HG03108 (cell line): ENCODE data around the gene CARMIL1.
"Not testable (repeated sequence)": the region's sequence is repeated elsewhere in the genome, so short reads cannot be mapped to it uniquely, and the experiment has no call there.

Experiments
- ATAC-seq: cut with Tn5 transposase; IDR thresholded peaks from one replicate; pipeline ENCODE4 v1.9.1; 2021; ENCODE audit warnings: moderate library complexity; ENCODE audit not compliant: unreplicated experiment

The CARMIL1 gene

DNA sequence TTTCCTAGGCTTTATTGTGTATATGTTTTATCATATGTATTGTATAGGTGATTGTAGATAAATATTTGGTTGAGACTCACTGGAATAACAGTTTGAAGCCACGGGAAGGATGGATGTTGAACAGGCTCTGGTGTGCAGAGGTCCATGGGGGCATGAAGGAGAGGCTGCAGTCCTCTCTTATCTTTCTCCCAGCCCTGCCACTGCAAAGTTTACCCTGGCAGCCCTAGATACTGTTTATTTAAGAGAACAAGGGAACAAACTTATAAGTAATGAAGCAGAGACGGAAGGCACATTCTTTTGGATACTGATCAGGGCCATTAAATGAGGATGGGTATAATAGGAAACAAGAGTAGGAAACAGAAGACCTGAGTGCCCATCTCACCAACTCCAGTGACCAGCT, 269.3 kb downstream of the CARMIL1 start:
- ATAC-seq, result no peak

DNA sequence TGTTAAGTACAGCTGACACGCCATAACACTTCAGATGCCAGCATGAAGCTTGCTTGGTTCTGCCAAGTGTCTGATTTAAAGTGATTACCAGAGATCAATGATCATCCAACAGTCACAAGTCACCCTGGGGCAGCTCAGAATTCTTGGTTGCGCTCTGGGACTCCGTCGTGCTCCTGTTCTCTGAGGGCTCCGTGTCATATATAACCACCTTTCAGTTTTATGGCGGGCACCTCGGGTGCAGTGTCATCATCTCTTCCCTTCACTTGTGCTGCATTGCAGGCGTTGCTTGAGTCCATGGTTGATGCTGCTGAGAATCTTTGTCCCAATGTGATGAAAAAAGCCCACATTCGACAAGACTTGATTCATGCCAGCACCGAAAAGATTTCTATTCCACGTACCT, 271.5 kb downstream of the CARMIL1 start:
- no peak for ATAC-seq

DNA sequence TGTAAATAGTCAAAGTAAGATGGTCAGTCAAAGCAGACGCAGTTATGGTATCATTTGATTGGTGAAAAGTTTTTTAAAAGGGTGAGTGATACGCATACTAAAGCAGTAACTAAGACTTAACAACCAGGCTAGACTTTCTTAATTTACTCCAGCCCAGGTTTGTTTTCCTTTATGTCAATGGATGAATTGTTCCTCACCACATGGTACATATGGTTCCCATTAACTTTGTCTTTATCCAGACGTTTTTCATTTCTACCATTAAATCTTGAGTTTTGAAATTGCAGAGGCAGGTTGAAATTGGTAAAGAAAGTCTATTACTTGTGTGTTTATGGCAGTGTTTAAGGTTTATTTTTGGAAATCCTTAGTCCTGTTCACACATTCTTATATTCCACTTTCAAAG, 274.3 kb downstream of the CARMIL1 start:
- no peak for ATAC-seq

DNA sequence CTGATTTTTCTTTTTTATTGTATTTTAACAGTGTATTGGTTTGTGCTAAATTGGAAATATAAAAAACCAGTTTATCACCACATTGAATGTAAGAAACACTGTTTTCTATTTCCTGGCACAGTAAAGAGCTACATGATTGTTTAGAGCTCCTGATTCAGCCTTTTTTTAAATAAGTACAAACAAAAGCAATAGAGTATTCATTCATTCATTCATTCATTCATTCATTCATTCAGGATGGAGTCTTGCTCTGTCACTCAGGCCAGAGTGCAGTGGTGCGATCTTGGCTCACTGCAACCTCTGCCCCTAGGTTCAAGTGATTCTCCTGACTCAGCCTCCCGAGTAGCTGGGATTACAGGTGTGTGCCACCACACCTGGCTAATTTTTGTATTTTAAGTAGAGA, 276.0 kb downstream of the CARMIL1 start:
- no peak for ATAC-seq

DNA sequence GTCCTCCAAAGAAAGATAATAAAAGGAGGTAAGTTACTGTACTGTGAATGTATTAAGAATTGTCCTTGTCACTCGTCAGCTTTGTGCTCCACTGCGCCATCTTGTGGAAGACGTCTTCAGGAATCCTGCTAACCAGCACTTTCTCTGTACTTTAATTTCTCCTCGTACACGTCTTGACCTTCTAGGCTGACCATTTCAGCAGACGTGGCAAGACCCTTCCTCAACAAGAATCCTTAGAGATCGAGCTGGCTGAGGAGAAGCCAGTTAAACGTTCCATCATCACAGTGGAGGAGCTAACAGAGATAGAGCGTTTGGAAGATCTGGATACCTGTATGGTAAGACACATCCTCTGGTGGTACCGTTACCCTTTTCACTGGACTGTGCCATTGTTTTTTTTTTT, 277.3 kb downstream of the CARMIL1 start:
- no peak for ATAC-seq

DNA sequence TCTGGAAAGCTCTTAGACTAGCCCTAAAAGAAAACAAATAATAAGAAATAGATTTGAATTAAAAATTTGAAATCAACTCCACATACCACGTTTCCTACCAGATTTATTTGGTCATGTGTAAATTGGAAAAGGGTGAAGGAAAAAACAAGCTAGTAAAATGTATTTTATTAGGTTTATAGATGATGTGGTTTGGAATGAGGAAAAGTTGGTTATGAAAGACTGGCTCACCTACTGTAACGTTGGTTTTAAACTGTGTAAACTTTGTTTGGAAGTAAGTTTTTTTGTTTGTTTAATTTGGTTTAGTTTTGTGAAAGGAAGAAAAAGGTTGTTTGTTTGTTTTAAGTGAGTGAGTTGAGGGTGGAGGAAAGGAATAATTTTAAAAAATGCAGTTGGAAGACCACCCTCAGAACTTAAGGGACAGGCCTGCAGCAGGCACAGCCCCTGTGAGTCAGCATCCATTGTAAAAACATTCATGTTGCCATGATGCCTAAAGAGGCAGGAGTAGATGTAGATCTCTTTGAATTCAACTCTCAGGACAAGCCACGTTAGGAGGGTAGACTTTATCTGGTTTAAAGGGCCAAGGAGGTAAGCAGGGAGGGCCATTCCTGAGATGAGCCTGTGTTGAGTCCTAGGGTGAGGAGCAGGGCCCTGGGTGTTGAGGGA, 279.1 kb downstream of the CARMIL1 start:
- no peak for ATAC-seq

DNA sequence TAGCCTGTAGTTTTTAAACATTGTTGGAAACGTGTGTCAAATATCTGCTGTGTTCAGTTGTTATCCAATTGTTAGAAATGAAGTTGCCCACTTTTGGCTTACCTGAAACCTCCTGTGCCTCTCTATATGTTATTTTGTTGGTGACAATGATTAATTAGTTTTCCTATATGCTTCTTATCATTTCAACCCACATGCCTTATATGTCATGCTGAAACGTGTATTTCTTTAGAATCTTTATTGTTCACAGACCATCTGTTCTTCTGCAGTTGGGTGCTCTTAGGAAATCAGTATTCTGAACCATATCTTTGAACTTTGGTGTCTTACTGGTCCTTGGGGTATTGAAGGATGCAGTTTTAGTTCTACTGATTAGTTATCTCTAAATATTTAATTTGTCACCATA, 281.7 kb downstream of the CARMIL1 start:
- no peak for ATAC-seq

DNA sequence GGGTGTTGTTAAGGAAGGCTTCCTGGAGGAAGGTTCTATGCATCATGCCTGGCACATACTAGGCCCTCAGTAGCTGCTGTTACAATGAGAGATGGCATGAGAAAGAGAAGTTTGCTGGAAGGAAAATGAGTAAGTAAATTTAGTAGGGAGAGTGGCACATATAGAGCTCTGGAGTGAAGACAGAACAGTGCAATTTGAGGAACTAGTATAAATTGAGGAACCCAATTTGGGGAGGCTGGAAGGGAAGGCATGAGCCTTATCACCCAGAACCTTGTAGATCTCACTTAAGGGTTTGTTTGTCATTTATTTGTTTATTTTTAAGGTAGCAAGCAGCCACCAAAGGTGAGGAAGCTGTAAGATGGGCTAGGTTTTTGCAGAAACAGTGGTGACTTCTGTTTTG, 285.8 kb downstream of the CARMIL1 start:
- no peak for ATAC-seq

DNA sequence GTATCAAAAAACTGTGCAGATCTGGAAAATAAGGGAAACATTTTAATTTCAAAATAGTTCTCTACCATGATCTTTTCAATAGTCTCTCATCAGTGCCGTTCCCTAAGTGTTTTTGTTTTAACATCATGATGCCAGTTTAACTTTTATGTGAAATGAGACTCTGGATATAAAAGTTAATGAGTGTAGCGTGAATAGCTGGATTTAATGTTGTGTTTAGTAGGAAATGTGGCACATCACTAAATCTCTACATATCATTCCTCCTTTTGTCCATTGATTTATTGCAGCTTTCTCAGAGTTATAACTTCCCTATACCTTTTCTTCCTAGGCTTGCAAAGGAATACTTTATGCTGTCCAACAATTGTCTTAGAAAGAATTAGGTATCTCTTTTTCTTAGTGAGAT, 291.4 kb downstream of the CARMIL1 start:
- ATAC-seq, result no peak

DNA sequence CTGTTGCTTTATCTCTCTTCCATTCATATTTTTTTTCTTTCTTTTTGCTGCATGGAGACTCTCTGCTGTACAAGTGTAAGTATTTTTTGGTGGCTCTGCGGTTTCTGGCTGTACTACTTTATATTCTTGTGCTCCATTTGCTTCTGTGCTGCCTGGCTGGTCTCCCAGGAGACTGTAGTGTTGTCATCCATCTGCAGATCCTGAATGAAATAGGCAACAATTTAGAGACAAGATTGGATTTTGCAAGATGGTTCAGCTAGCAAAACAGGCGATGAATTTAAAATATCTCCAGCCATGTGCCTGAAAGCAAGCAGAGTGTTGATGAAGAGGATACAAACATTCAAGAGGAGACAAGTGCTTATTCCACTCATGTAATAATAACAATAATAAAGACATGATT, 297.7 kb downstream of the CARMIL1 start:
- no peak for ATAC-seq

DNA sequence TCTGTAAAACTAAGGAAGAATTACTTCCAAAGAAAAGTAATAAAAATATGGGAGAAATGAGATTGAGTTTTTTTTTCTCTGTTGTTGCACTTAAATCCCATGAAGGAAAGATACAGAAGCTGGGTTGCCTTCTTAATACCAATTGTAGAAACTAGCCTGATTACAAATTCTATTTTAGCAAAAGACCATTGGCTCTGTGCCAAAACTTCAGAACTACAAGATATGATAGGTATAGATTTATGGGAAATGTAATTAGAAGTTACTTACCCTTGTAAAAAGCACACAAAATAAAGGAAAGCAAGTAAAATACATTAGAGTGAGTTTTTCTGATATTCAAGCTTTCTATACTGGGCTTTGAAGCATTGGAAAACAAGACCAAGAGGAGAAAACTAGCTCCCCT, 299.4 kb downstream of the CARMIL1 start:
- ATAC-seq, result no peak

DNA sequence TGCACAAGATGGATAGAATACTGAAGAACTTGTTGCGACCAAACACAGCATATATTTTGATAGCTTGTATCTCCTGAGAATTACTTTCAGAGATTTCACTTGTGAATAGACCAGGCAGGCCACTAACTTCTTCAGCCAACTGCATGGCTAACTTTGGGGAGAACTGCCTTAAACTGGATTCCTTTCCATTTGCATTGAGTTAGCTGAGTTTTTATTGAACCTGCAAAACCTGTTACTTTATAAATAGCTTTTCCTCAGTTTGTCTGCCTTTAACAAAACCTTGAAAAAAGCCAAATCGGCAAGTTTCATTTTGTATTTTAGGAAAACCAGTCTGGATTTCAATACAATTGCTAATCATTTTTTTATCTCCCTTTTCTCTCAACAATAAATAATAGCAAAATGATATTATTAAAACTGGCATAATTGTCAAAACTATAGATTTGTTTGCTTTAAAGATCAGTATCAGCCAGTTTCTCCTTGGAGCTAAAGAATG, 300.3 kb downstream of the CARMIL1 start:
- no peak for ATAC-seq

DNA sequence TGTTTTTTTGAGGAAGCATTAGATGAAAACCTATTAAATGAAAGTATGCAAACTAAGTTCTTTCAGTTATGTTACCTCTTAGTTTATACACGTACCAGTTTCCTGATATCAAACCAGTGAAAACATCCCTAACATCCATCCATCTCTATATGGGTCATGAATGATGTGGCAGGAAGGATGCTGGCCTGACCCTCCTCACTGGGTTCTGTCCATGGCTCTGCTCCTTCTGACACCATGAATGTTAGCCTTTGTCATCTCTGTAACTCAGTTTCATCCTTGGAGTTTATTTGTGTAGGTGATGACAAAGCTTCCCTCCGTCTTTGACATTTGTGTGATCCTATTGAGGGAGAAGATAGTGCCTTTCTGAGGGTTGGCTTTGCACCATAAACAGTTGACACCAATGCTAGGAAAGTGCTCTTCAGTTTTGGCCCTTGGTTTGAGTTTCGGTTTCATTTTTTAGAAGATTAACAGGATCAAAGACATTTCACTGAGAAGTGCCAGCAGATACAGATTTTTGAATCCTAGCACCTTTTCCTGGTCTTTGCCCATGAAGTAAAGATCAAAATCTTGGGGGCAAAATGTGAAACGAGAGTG, 300.8 kb downstream of the CARMIL1 start:
- ATAC-seq, result no peak

DNA sequence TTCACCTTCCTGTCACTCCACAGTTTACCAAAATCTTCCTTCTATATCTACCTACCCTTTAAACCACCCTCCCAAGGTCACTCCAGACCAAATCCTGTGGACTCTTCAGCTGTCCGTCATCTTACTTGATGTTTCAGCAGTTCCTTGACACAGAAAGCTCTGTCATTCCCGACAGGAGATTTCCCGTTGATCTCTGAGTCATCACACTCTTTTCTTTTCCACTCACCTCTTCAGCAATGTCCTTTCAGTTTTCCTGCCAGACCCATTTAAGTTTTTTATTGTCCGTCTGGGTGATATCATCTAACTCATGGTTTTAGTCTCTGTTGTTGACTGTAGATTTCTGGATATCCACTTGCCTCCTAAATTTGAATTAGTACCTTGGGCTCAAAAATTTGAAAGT, 302.9 kb downstream of the CARMIL1 start:
- ATAC-seq, result no peak

DNA sequence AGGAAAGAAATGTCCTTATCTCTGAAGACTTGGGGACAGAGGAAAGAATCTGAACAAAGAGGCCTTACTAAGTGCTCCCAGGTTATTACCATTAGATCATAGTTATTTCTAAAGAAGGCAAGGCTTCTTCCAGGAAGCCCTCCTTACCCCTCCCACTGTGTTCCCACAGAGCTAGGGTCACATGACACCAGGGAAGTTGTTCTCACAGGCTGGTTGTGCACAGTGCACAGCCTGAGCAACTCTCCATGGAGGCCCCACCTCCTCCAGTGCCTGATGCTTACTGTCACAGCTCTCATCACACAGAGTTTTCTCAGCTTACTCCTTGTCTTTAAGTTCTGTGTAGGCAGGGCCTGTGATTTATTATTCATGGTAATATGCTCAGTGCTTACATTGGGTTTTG, 303.9 kb downstream of the CARMIL1 start:
- ATAC-seq, result no peak

DNA sequence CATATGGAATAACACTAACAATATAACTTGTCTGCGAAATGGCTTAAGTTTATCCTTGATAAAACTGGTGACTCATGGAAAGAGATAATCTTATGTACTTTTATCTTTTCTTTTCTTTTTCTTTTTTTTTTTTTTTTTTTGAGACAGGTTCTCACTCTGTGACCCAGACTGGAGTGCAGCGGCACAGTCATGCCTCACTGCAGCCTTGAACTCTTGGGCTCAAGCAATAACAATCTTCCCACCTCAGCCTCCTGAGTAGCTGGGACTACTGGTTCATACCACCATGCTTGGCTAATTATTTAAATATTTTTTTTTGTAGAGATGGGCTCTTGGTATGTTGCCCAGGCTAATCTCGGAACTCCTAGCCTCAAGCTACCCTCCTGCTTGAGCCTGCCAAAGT, 304.7 kb downstream of the CARMIL1 start:
- ATAC-seq, result no peak

DNA sequence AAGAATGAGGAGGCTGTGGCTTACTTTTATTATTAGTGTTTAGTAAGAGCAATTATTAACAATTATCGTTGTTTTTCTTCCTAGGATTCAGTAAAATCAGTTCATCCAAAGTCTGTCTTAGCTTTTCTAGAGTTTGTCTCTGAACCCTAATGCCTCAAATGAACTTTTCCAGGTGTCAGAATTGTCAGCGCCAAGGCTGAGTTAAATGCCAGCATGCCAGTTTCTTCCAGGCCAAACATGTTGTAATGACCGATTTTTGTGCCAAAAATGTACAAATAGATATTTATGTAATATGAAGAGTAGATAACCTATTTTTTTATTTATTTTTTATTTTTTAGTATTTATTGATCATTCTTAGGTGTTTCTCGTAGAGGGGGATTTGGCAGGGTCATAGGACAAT, 306.1 kb downstream of the CARMIL1 start:
- no peak for ATAC-seq

DNA sequence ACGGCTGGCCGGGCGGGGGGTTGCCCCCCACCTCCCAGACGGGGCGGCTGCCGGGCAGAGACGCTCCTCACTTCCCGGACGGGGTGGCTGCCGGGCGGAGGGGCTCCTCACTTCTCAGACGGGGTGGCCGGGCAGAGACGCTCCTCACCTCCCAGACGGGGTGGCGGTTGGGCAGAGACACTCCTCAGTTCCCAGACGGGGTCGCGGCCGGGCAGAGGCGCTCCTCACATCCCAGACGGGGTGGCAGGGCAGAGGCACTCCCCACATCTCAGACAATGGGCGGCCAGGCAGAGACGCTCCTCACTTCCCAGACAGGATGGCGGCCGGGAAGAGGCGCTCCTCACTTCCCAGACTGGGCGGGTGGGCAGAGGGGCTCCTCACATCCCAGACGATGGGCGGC, 306.9 kb downstream of the CARMIL1 start:
- not testable (repeated sequence) for ATAC-seq

DNA sequence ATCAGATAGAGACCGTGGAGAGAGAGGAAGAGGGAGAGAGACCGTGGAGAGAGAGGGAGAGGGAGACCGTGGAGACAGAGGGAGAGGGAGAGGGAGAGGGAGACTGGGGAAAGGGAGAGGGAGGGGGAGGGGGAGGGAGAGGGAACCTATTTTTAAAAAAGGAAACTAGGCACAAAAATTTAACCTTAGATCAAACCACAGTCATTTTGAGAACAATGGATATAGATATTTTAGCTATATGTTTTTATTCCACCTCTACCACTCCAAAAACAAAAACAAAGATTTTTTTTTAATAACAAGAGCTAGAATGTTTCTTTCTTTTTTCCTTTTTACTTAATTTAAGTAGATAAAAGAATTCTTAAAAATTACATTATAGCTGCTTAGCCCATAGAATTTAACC, 307.8 kb downstream of the CARMIL1 start:
- no peak for ATAC-seq

DNA sequence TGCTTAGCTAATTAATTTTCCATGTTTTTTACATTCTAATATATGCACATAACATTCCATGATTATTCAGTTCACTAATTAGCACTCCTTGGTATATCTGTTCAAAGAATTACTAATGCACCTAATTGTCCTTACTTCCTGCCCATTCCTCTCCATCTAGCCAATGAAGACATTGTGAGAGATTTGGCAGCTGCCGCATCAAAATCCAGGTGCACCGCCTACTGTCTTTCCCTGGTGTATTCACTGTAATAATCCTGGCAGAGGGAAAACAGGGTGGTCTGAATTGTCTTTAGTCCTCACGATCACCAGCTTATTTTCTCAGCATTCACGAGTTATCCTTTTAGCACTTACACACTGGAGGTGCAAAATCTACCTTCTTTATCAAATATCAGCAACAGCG, 311.8 kb downstream of the CARMIL1 start:
- no peak for ATAC-seq

DNA sequence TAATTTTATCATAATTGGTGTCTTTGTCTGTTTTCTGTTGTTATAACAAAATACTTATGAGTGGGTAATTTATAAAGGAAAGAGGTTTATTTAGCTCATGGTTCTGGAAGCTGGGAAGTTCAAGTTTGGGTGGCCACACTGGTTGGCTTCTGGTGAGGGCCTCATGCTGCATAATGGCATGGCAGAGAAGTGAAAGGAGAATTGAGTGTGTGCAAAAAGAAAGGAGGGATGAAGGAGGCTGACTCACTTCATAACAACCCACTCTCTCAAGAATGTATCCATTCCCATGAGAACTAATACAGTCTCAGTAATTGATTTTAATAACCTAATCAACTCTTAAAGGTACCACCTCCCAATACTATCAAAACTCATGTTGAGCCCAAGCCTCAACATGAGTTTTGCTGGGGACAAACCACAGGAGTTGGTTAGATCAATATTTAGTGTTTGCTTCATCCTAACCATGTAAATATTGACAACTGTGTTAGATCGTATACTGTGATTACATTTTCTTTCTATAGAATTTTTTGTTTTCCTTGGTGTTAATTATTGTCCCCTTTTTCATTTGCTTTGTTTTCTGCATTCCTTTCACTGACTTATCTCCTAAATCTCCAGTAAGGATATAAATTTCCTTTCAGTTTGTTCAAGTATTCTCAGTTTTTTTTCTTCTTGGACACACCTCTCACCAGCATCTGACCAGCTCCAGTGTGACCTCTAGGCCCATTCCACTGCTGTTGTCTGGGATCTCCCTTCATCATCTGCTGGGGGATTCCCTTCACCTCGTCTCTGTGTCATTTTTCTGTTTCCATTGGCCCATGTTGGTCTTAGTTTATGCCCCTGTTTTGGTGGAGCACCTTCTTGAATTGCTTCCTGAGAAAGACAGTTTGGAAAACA, 318.0 kb downstream of the CARMIL1 start:
- ATAC-seq, result no peak

DNA sequence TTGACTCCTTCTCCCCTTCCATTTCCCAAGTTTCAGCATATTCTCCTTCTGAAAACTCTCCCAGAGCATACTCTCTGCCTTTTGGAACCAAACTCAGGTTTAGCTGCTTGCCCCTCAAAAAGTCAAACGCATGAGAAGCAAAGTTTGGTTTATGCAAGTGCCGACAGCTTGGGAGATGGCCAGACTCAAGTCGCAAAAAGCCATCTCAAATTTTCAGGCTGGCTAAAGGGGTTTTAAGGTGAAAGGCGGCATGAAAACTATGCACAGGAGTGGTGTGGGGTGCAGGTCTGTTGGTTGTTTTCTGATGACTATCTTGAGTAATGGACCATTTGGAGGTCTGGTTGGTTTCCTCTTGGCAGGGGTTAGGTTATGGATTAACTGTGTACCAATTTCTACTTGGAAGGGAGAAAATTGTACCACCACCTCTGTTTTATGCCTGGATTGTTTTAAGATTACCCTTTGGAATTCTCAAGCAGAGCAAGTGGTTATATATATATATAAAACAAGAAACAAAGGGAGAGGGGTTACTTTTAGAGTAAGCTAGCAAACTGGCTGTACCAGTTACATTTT, 320.4 kb downstream of the CARMIL1 start:
- ATAC-seq, result no peak
